Right ventricle myocardium superior (tissue), 1 donor: ENCODE data around the gene SLC22A17. TPM values are rescaled to one million over a fixed set of nuclear protein-coding genes. Genes with fewer than 3 reads are reported as not detected.
A peak's percentile ranks its signal among the peaks of the same experiment; 100 is the strongest.

Experiments used
- ATAC-seq: fragments of 200-7000 bp; cut with Tn5 transposase; one replicate; pipeline ENCODE4 v1.9.1; 2020; ENCODE audit warnings: mild to moderate bottlenecking; ENCODE audit not compliant: poor library complexity
- DNase-seq: peaks from one replicate; pipeline ENCODE4 v3.0.0-alpha.2; 2020
- intact Hi-C: fragments of 100-400 bp; cut with DNase I; formaldehyde crosslinking; loops from one replicate; pipeline ENCODE4 v1.11.2; 2022
- total RNA-seq: library from RNA; stranded (reverse); fragmentation: NEBNext Ultra II Directional; extraction: Animal tissue kit (Norgen Biotek cat#: 25700); gene quantifications from one replicate; pipeline ENCODE4 v1.2.1, GENCODE V29; 2021
- donor health status: DM: no; HTN: yes; CAD: no; lungs with severe emphysema.

Gene SLC22A17
- total RNA-seq, 1 donor from 2014 or later: 10.3 TPM

GRCh38 chr14:23322568-23323517 is 29.8 kb downstream of the SLC22A17 start:
- ATAC-seq (no peak), DNase-seq (no peak)
- intact Hi-C loops: loop anchor here (10.0 kb wide), 2 partner anchors 132 to 242 kb away; partner anchors contain the start of gene AP1G2

- ATAC-seq (peak; percentile 32), DNase-seq (peak; percentile 62)
- intact Hi-C loops: loop anchor here (10.0 kb wide), 2 partner anchors 133 to 243 kb away; partner anchors contain the start of gene AP1G2
Measured at GRCh38 chr14:23321572-23322547, 30.8 kb downstream of the SLC22A17 start.

GRCh38 chr14:23320584-23321571 is 31.8 kb downstream of the SLC22A17 start, which contains the start of gene PABPN1:
Gene PABPN1, plus strand, starts transcription at chr14:23321457. Its CDS starts 13 bp downstream, at chr14:23321470.
- ATAC-seq (peak; percentile 95), DNase-seq (peak; percentile 98)
- intact Hi-C loops: loop anchor here (10.0 kb wide), 2 partner anchors 134 to 244 kb away; partner anchors contain the start of gene AP1G2

- DNase-seq: no peak
- no peak for ATAC-seq
- intact Hi-C loops: loop anchor here (10.0 kb wide), 2 partner anchors 135 to 245 kb away; partner anchors contain the start of gene AP1G2
Measured at GRCh38 chr14:23319746-23320583, 32.7 kb downstream of the SLC22A17 start.

- intact Hi-C loops: no loop called here
- ATAC-seq: no peak
Measured at GRCh38 chr14:23316300-23316699, 36.4 kb downstream of the SLC22A17 start.

GRCh38 chr14:23310546-23310945 is 42.1 kb downstream of the SLC22A17 start:
- DNase-seq: no peak
- intact Hi-C loops: no loop called here
- ATAC-seq: no peak

More at GRCh38 chr14:23316300-23316699, 36.4 kb downstream of the SLC22A17 start:
- DNase-seq: no peak

- ATAC-seq (no peak), DNase-seq (no peak)
- intact Hi-C loops: no loop called here
Measured at GRCh38 chr14:23308721-23309445, 43.8 kb downstream of the SLC22A17 start.

GRCh38 chr14:23307687-23308644 is 44.7 kb downstream of the SLC22A17 start:
- ATAC-seq (no peak), DNase-seq (no peak)
- intact Hi-C loops: no loop called here

- DNase-seq: no peak
- intact Hi-C loops: no loop called here
Measured at GRCh38 chr14:23307146-23307530, 45.5 kb downstream of the SLC22A17 start.

GRCh38 chr14:23306412-23307145 is 46.1 kb downstream of the SLC22A17 start, which contains the start of gene BCL2L2:
Gene BCL2L2, plus strand, starts transcription at chr14:23306833. Its CDS starts 935 bp downstream, at chr14:23307768.
- DNase-seq: peak; percentile 96
- intact Hi-C loops: no loop called here
- ATAC-seq: peak; percentile 70

More at GRCh38 chr14:23307146-23307530, 45.5 kb downstream of the SLC22A17 start:
- ATAC-seq: no peak

- intact Hi-C loops: no loop called here
- ATAC-seq (peak; percentile 50), DNase-seq (peak; percentile 84)
Measured at GRCh38 chr14:23302290-23303225, 50.1 kb downstream of the SLC22A17 start, which contains the start of gene PPP1R3E. Gene PPP1R3E, minus strand, starts transcription at chr14:23302859. Its CDS starts 283 bp downstream, at chr14:23302576.

- intact Hi-C loops: no loop called here
- peak; percentile 9 for ATAC-seq
- no peak for DNase-seq
Measured at GRCh38 chr14:23301969-23302289, 50.8 kb downstream of the SLC22A17 start.

- ATAC-seq (peak; percentile 85), DNase-seq (peak; percentile 99)
- intact Hi-C loops: no loop called here
Measured at GRCh38 chr14:23301288-23301968, 51.3 kb downstream of the SLC22A17 start.
